Esophagus squamous epithelium (tissue), 5 donors: ENCODE measurements around the gene ANKRD35. TPM values are rescaled to one million over a fixed set of nuclear protein-coding genes. Genes with fewer than 3 reads are reported as not detected.
A peak's percentile ranks its signal among the peaks of the same experiment; 100 is the strongest.

Experiments used
- DNase-seq: peaks from one replicate; lab custom pipeline; 2025; lab: John Stamatoyannopoulos, UW
- H3K27ac ChIP-seq, 4 donors: fragments of 200-600 bp; sonication (generic); one replicate each; pipeline ENCODE4 v1.5.1; 2016 to 2019; ENCODE audit warnings: mild to moderate bottlenecking in 1 of 4
- H3K27me3 ChIP-seq, 4 donors: fragments of 200-600 bp; sonication (generic); 1 replicate in 3 of 4; 2 replicates in 1 of 4; pipeline versions ENCODE4 v1.5.1 to v1.6.0; 2017 to 2021; ENCODE audit warnings: antibody characterized with exemption in 1 of 4
- H3K36me3 ChIP-seq, 3 donors: fragments of 200-600 bp; sonication (generic); one replicate each; pipeline ENCODE4 v1.5.1; 2016 to 2019
- H3K4me1 ChIP-seq, 3 donors: fragments of 200-600 bp; sonication (generic); one replicate each; pipeline ENCODE4 v1.5.1; 2017 to 2019
- H3K4me3 ChIP-seq, 4 donors: fragments of 200-600 bp; sonication (generic); 1 replicate in 3 of 4; 2 replicates in 1 of 4; pipeline ENCODE4 v1.5.1; 2016 to 2019; ENCODE audit warnings: mild to moderate bottlenecking in 2 of 4, moderate library complexity in 1 of 4
- H3K9me3 ChIP-seq, 3 donors: fragments of 200-600 bp; sonication (generic); one replicate each; pipeline ENCODE4 v1.5.1; 2016 to 2019
- POLR2A ChIP-seq, 4 donors: fragments of 450-650 bp; IDR thresholded peaks; one replicate each; pipeline ENCODE4 v1.6.1; 2017; ENCODE audit warnings: antibody characterized with exemption in 4 of 4, mild to moderate bottlenecking in 4 of 4, moderate library complexity in 3 of 4
- WGBS, 2 donors: methylation state at CpG; one replicate each; pipeline ENCODE4 v1.1.5; 2018; 5-methylcytosine and 5-hydroxymethylcytosine counted together
- intact Hi-C: fragments of 100-400 bp; cut with DNase I; formaldehyde crosslinking; loops from one replicate; pipeline ENCODE4 v1.15.0; 2022
- total RNA-seq, 4 donors: library from RNA; depleted of rRNA; stranded (reverse); fragments of >200 nt; gene quantifications; one replicate each; pipeline ENCODE4 v1.1.0, GENCODE V29; 2016
- TF ChIP-seq, protein P1 (sequence below), 6 experiments: fragments of 450-650 bp in 4 of 6; fragments of 200-600 bp in 2 of 6; sonication (generic) in 2 of 6; IDR thresholded peaks; one replicate each; pipeline ENCODE4 v1.5.1; 2016 to 2019; ENCODE audit warnings: antibody characterized with exemption in 6 of 6, mild to moderate bottlenecking in 4 of 6, moderate library complexity in 4 of 6
- donor health status: DM: yes; HTN: yes; CAD: no.

ANKRD35 gene
- total RNA-seq, 4 donors from 2014 or later = 9.0 to 22.4 (median 10.9) TPM

DNA sequence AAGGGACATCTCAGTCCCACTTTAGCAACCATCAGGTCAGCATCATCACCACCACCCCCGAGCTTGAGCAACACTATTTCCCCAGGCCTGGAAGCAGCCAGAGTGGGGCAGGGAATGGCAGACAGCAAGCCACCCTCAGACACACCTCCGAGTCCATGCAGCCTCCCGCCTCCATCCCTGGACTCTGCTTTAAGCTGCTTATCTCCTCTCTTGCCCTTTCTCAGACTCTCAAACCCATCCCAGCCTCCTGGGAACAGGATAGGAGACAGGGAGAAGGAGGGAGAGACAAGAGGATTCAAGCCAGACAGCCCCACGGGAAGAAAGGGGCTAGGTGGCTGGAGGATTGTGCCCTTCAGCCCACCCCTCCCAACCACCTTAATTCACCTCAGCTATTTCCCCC, 28.5 kb downstream of the ANKRD35 start:
- TF ChIP-seq, protein P1, sequence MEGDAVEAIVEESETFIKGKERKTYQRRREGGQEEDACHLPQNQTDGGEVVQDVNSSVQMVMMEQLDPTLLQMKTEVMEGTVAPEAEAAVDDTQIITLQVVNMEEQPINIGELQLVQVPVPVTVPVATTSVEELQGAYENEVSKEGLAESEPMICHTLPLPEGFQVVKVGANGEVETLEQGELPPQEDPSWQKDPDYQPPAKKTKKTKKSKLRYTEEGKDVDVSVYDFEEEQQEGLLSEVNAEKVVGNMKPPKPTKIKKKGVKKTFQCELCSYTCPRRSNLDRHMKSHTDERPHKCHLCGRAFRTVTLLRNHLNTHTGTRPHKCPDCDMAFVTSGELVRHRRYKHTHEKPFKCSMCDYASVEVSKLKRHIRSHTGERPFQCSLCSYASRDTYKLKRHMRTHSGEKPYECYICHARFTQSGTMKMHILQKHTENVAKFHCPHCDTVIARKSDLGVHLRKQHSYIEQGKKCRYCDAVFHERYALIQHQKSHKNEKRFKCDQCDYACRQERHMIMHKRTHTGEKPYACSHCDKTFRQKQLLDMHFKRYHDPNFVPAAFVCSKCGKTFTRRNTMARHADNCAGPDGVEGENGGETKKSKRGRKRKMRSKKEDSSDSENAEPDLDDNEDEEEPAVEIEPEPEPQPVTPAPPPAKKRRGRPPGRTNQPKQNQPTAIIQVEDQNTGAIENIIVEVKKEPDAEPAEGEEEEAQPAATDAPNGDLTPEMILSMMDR (IDR thresholded peaks at IDR 0.05) = no peak
- TF ChIP-seq POLR2A (IDR thresholded peaks at IDR 0.05) = no peak
- Histone ChIP-seq H3K4me1 (peaks cover 14 to 23% (median 18%) of the 10 kb centered on the region in 3 donors), H3K9me3 (no peaks in the 10 kb centered on the region), H3K27me3 (no peaks in the 10 kb centered on the region), H3K27ac (no peak overlapping the region), H3K36me3 (peaks cover 26 to 52% (median 39%) of the 10 kb centered on the region in 3 donors), H3K4me3 (no peak overlapping the region)
- 58 to 80% methylated on average over 3 to 4 of the region's 4 CpGs for WGBS, 2 donors
- intact Hi-C loops = no loop called here
- no peak for DNase-seq

DNA sequence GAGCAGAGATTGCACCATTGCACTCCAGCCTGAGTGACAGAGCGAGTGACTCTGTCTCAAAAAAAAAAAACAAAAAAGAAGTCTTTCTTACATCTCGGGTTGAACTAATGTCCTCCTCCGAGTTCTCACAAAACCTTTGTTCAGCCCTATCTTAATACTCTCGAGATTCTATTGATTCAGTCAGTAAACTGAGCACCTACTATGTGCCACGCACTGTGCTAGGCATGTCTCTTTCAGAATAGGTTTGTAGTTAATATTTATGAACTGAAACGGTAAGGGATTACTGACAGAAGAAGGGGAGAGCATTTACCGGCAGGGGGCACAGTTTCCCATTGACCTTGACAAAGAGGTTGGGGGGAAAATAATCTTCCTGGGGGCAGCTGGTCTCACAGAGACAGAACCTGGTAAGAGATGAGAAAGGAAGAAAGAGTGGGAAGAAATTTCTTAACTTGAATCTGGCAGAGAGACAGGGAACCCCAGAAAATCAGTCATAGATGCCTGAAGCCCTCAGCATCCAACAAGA, 30.2 kb downstream of the ANKRD35 start:
- intact Hi-C loops = no loop called here
- peaks cover 14 to 23% (median 18%) of the 10 kb centered on the region in 3 donors for H3K4me1 ChIP-seq
- H3K36me3 ChIP-seq = peaks cover 31 to 69% (median 51%) of the 10 kb centered on the region in 3 donors
- TF ChIP-seq POLR2A (IDR thresholded peaks at IDR 0.05) = no peak
- TF ChIP-seq, protein P1 (IDR thresholded peaks at IDR 0.05) = no peak
- no peak overlapping the region for H3K27ac ChIP-seq
- WGBS, 2 donors = 82 to 92% methylated on average over 6 to 7 of the region's 7 CpGs
- no peak for DNase-seq
- H3K4me3 ChIP-seq = no peak overlapping the region
- no peaks in the 10 kb centered on the region for H3K27me3 ChIP-seq
- no peaks in the 10 kb centered on the region for H3K9me3 ChIP-seq

DNA sequence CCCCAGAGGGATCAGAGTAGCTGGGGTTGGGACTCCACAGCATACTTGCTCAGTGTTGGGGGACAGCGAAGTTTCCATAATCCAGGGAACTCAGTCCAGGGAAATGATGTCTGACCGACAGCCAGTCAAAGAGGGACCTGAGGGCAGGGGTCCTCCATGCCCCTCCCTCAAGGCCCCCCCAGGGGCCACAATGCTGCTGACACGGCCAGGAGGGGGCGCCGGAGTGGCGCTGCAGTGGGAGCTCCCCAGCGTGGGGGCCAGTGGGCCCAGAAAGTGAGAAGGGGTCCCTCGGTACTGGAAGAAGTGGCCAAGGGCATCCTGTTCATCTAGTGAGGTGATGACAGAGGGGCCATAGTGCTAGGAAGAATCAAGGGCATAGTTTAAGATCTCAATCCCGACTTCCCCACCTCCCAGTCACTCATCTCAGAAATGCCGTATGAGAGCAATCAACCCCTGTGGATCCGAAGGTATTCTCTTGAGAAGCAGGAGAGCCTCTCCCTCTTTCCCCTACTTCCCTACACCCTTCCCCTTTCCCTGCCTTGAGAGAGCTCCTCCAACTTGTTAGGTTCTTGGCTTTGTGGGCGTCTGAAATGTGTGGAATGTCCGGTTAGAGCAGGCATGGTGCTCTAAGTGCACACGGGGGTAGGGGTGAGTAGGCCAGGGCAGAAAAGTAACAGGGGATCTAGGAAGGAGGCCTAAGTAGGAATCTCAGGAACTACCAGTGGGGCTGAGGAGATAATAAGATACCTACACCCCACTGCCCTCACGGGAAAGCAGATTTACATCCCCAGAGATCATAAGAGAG, 36.1 kb downstream of the ANKRD35 start:
- H3K27ac ChIP-seq = peak overlapping the region in 1 of 4 donors; percentile 3
- peaks cover 18 to 74% (median 42%) of the 10 kb centered on the region in 3 donors for H3K36me3 ChIP-seq
- H3K4me3 ChIP-seq = no peak overlapping the region
- peaks cover 10 to 20% (median 16%) of the 10 kb centered on the region in 3 donors for H3K4me1 ChIP-seq
- intact Hi-C loops = loop anchor here (5.0 kb wide), 2 partner anchors 163 to 173 kb away; partner anchors contain the start of gene HJV
- TF ChIP-seq POLR2A (IDR thresholded peaks at IDR 0.05) = no peak
- TF ChIP-seq, protein P1 (IDR thresholded peaks at IDR 0.05) = peak in 1 of 6 experiments; percentile 34
- 66 to 78% methylated on average over 5 to 11 of the region's 15 CpGs for WGBS, 2 donors
- no peaks in the 10 kb centered on the region for H3K27me3 ChIP-seq
- H3K9me3 ChIP-seq = no peaks in the 10 kb centered on the region
- DNase-seq = no peak

DNA sequence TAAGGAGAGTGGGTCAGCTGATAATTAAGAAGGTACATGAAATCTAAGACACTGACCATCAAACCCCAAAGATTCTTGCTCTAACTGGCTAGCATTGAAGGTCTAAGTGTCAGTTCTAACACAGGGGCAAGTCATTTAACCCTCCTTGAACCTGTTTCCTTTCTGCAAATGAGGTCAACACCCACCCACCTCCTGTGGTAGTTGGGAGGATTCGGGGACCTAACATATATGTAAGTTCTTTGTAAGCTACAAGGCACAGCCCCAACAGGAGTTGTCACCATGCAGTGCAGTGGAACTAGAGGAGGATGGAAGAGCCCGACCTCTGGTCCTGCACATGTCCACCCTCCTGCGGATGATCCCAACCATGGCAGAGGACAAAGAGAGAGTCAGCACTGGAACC, 37.8 kb downstream of the ANKRD35 start:
- no peak for DNase-seq
- TF ChIP-seq, protein P1 (IDR thresholded peaks at IDR 0.05) = no peak
- no peak for TF ChIP-seq POLR2A (IDR thresholded peaks at IDR 0.05)
- intact Hi-C loops = loop anchor here (5.0 kb wide), 1 partner anchor 164 kb away; no protein-coding TSS in a partner anchor
- Histone ChIP-seq H3K27ac (no peak overlapping the region), H3K4me3 (no peak overlapping the region), H3K9me3 (no peaks in the 10 kb centered on the region), H3K27me3 (no peaks in the 10 kb centered on the region), H3K36me3 (peaks cover 18 to 65% (median 27%) of the 10 kb centered on the region in 3 donors), H3K4me1 (peaks cover 10 to 22% (median 16%) of the 10 kb centered on the region in 3 donors)
- WGBS, 2 donors = 70 to 87% methylated on average over 2 to 3 of the region's 3 CpGs

DNA sequence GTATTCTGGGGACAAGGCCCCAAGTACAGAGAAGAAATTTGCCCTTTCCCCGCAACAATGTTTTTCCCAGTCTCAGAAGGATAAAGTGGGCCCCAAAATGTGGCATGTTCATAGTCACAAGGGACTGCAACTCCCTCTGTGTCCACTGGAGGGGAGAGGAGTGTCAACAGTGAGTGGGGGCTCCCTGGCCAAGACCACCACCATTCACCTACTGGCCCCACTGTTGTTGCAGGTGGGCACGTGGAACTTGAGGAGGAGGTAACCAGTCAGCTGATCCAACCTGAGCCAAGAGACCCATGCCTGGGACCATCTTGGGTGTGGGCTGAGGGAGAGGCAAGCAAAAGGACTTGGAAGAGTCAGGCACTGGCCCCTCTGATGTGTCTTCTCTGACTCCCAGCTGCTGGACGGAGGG, 39.5 kb downstream of the ANKRD35 start:
- TF ChIP-seq POLR2A (IDR thresholded peaks at IDR 0.05) = no peak
- TF ChIP-seq, protein P1 (IDR thresholded peaks at IDR 0.05) = peak in 5 of 6 experiments; percentile 51 to 77 (median 63)
- H3K36me3 ChIP-seq = peaks cover 18 to 65% (median 26%) of the 10 kb centered on the region in 3 donors
- H3K4me3 ChIP-seq = peak overlapping the region; percentile 49 to 74 (median 60)
- H3K27me3 ChIP-seq = no peaks in the 10 kb centered on the region
- 71% methylated on average over 2 of the region's 3 CpGs; no CpG with 5 or more reads in 1 of the 2 donors for WGBS, 2 donors
- H3K27ac ChIP-seq = peak overlapping the region; percentile 72 to 87 (median 78)
- intact Hi-C loops = loop anchor here (5.0 kb wide), 1 partner anchor 166 kb away; no protein-coding TSS in a partner anchor
- no peaks in the 10 kb centered on the region for H3K9me3 ChIP-seq
- peaks cover 10 to 22% (median 16%) of the 10 kb centered on the region in 3 donors for H3K4me1 ChIP-seq
- no peak for DNase-seq
